Rectal smooth muscle tissue (tissue), 1 donor: Measurements from ENCODE around the gene ADGRG6.

ENCODE experiments used
- H3K27ac ChIP-seq: one replicate; pipeline ENCODE4 v1.7.0; 2013; ENCODE audit warnings: low read depth, low read length, inconsistent platforms
- H3K27me3 ChIP-seq: one replicate; pipeline ENCODE4 v1.7.0; 2013; ENCODE audit warnings: low read length; ENCODE audit not compliant: control insufficient read depth, insufficient read depth
- H3K36me3 ChIP-seq: one replicate; pipeline ENCODE4 v1.7.0; 2013; ENCODE audit warnings: low read length; ENCODE audit not compliant: control insufficient read depth, insufficient read depth
- H3K4me1 ChIP-seq: one replicate; pipeline ENCODE4 v1.7.0; 2013; ENCODE audit warnings: low read length; ENCODE audit not compliant: control insufficient read depth, insufficient read depth
- H3K4me3 ChIP-seq: one replicate; pipeline ENCODE4 v1.7.0; 2013; ENCODE audit warnings: low read length
- H3K9ac ChIP-seq: one replicate; pipeline ENCODE4 v1.7.0; 2013; ENCODE audit warnings: low read length

Gene ADGRG6

GRCh38 chr6:142398353-142398752, 96.5 kb downstream of the ADGRG6 start:
- no peak overlapping the region for H3K4me3 ChIP-seq
- H3K27ac ChIP-seq = no peak overlapping the region
- H3K36me3 ChIP-seq = no peaks in the 10 kb centered on the region
- no peaks in the 10 kb centered on the region for H3K4me1 ChIP-seq
- no peaks in the 10 kb centered on the region for H3K27me3 ChIP-seq
- no peak overlapping the region for H3K9ac ChIP-seq

GRCh38 chr6:142399739-142400138, 97.9 kb downstream of the ADGRG6 start:
- Histone ChIP-seq H3K27ac (no peak overlapping the region), H3K4me1 (no peaks in the 10 kb centered on the region), H3K36me3 (no peaks in the 10 kb centered on the region), H3K9ac (no peak overlapping the region), H3K27me3 (no peaks in the 10 kb centered on the region), H3K4me3 (no peak overlapping the region)

GRCh38 chr6:142400495-142400894, 98.7 kb downstream of the ADGRG6 start:
- Histone ChIP-seq H3K4me1 (no peaks in the 10 kb centered on the region), H3K4me3 (no peak overlapping the region), H3K9ac (no peak overlapping the region), H3K27ac (no peak overlapping the region), H3K27me3 (no peaks in the 10 kb centered on the region), H3K36me3 (no peaks in the 10 kb centered on the region)

GRCh38 chr6:142401838-142402237, 100.0 kb downstream of the ADGRG6 start:
- Histone ChIP-seq H3K27me3 (no peaks in the 10 kb centered on the region), H3K4me3 (no peak overlapping the region), H3K36me3 (no peaks in the 10 kb centered on the region), H3K9ac (no peak overlapping the region), H3K4me1 (no peaks in the 10 kb centered on the region), H3K27ac (no peak overlapping the region)

GRCh38 chr6:142404751-142405150, 102.9 kb downstream of the ADGRG6 start:
- Histone ChIP-seq H3K27me3 (no peaks in the 10 kb centered on the region), H3K9ac (no peak overlapping the region), H3K4me3 (no peak overlapping the region), H3K27ac (no peak overlapping the region), H3K36me3 (no peaks in the 10 kb centered on the region), H3K4me1 (no peaks in the 10 kb centered on the region)

- no peaks in the 10 kb centered on the region for H3K36me3 ChIP-seq
- no peak overlapping the region for H3K9ac ChIP-seq
- no peaks in the 10 kb centered on the region for H3K4me1 ChIP-seq
- H3K4me3 ChIP-seq = no peak overlapping the region
- H3K27ac ChIP-seq = no peak overlapping the region
- no peaks in the 10 kb centered on the region for H3K27me3 ChIP-seq
These were observed 104.3 kb downstream of the ADGRG6 start for GRCh38 chr6:142406131-142406530.

- Histone ChIP-seq H3K4me3 (no peak overlapping the region), H3K36me3 (no peaks in the 10 kb centered on the region), H3K9ac (no peak overlapping the region), H3K27me3 (no peaks in the 10 kb centered on the region), H3K4me1 (no peaks in the 10 kb centered on the region), H3K27ac (no peak overlapping the region)
These were observed 106.0 kb downstream of the ADGRG6 start for GRCh38 chr6:142407685-142408273.

GRCh38 chr6:142408409-142408808, 106.6 kb downstream of the ADGRG6 start:
- Histone ChIP-seq H3K27ac (no peak overlapping the region), H3K4me1 (no peaks in the 10 kb centered on the region), H3K4me3 (no peak overlapping the region), H3K27me3 (no peaks in the 10 kb centered on the region), H3K36me3 (no peaks in the 10 kb centered on the region), H3K9ac (no peak overlapping the region)

- H3K4me1 ChIP-seq = no peaks in the 10 kb centered on the region
- H3K4me3 ChIP-seq = no peak overlapping the region
- no peak overlapping the region for H3K27ac ChIP-seq
- H3K9ac ChIP-seq = no peak overlapping the region
- H3K36me3 ChIP-seq = no peaks in the 10 kb centered on the region
- no peaks in the 10 kb centered on the region for H3K27me3 ChIP-seq
These were observed 108.0 kb downstream of the ADGRG6 start for GRCh38 chr6:142409794-142410193.

GRCh38 chr6:142411145-142411544, 109.3 kb downstream of the ADGRG6 start:
- no peak overlapping the region for H3K4me3 ChIP-seq
- H3K27ac ChIP-seq = no peak overlapping the region
- H3K27me3 ChIP-seq = no peaks in the 10 kb centered on the region
- H3K4me1 ChIP-seq = no peaks in the 10 kb centered on the region
- H3K36me3 ChIP-seq = no peaks in the 10 kb centered on the region
- no peak overlapping the region for H3K9ac ChIP-seq

GRCh38 chr6:142412241-142412640, 110.4 kb downstream of the ADGRG6 start:
- H3K4me3 ChIP-seq = no peak overlapping the region
- H3K36me3 ChIP-seq = no peaks in the 10 kb centered on the region

GRCh38 chr6:142412658-142413057, 110.9 kb downstream of the ADGRG6 start:
- no peak overlapping the region for H3K4me3 ChIP-seq
- H3K27ac ChIP-seq = no peak overlapping the region
- no peaks in the 10 kb centered on the region for H3K36me3 ChIP-seq
- H3K4me1 ChIP-seq = no peaks in the 10 kb centered on the region
- H3K27me3 ChIP-seq = no peaks in the 10 kb centered on the region
- H3K9ac ChIP-seq = no peak overlapping the region

More at GRCh38 chr6:142412241-142412640, 110.4 kb downstream of the ADGRG6 start:
- H3K4me1 ChIP-seq = no peaks in the 10 kb centered on the region
- no peaks in the 10 kb centered on the region for H3K27me3 ChIP-seq
- H3K27ac ChIP-seq = no peak overlapping the region
- H3K9ac ChIP-seq = no peak overlapping the region

GRCh38 chr6:142413111-142413510, 111.3 kb downstream of the ADGRG6 start:
- Histone ChIP-seq H3K27me3 (no peaks in the 10 kb centered on the region), H3K9ac (no peak overlapping the region), H3K36me3 (no peaks in the 10 kb centered on the region), H3K27ac (no peak overlapping the region), H3K4me1 (no peaks in the 10 kb centered on the region), H3K4me3 (no peak overlapping the region)
